NB4 (cell line): ENCODE measurements around the gene WIPF3.

Source experiments
- DNase-seq: peaks from one replicate; pipeline ENCODE4 v3.0.0; 2010; ENCODE audit warnings: low read depth
- H3K4me3 ChIP-seq: one replicate; pipeline ENCODE4 v1.5.1; 2011; ENCODE audit warnings: mild to moderate bottlenecking, low read depth, low read length, moderate library complexity
- CTCF ChIP-seq: IDR thresholded peaks from one replicate; pipeline ENCODE4 v1.5.1; 2012; ENCODE audit warnings: low read depth, low read length
- MAX ChIP-seq: IDR thresholded peaks from 2 replicates; pipeline ENCODE4 v1.6.1; 2011; ENCODE audit warnings: low read depth, low read length
- MYC ChIP-seq: IDR thresholded peaks from 2 replicates; pipeline ENCODE4 v1.6.1; 2011; ENCODE audit warnings: low read depth, low read length
- POLR2A ChIP-seq: IDR thresholded peaks from 2 replicates; pipeline ENCODE4 v1.6.1; 2011; ENCODE audit warnings: mild to moderate bottlenecking; ENCODE audit not compliant: insufficient read length; ENCODE audit errors: extremely low read depth

WIPF3 gene

GRCh38 chr7:29810813-29811482, 4.6 kb downstream of the WIPF3 start:
- TF ChIP-seq MAX: no peak
- no peak for TF ChIP-seq POLR2A
- no peak for TF ChIP-seq CTCF
- no peak for TF ChIP-seq MYC
- no peak for DNase-seq
- no peak overlapping the region for H3K4me3 ChIP-seq

- TF ChIP-seq POLR2A: no peak
- no peak for TF ChIP-seq MYC
- TF ChIP-seq MAX: no peak
- TF ChIP-seq CTCF: no peak
- DNase-seq: no peak
- H3K4me3 ChIP-seq: no peak overlapping the region
Measured at GRCh38 chr7:29811586-29811985, 5.3 kb downstream of the WIPF3 start.

- no peak overlapping the region for H3K4me3 ChIP-seq
- TF ChIP-seq CTCF: no peak
- TF ChIP-seq MAX: no peak
- TF ChIP-seq MYC: no peak
- no peak for TF ChIP-seq POLR2A
- DNase-seq: no peak
Measured at GRCh38 chr7:29812185-29812876, 6.0 kb downstream of the WIPF3 start.

GRCh38 chr7:29815181-29816105, 9.1 kb downstream of the WIPF3 start:
- no peak for DNase-seq
- no peak overlapping the region for H3K4me3 ChIP-seq
- TF ChIP-seq POLR2A (no peak), CTCF (no peak), MYC (no peak), MAX (no peak)

GRCh38 chr7:29818308-29818707, 12.0 kb downstream of the WIPF3 start:
- no peak for TF ChIP-seq POLR2A
- no peak for TF ChIP-seq MAX
- TF ChIP-seq MYC: no peak
- TF ChIP-seq CTCF: no peak
- H3K4me3 ChIP-seq: no peak overlapping the region
- DNase-seq: no peak
